Measurements from ENCODE around the gene CSNK1A1. TPM values are rescaled to one million over a fixed set of nuclear protein-coding genes. Genes with fewer than 3 reads are reported as not detected.
A peak's percentile ranks its signal among the peaks of the same experiment; 100 is the strongest.
"Not testable (repeated sequence)": the region's sequence is repeated elsewhere in the genome, so short reads cannot be mapped to it uniquely, and the experiment has no call there.

The CSNK1A1 gene
- total RNA-seq, 1 experiment from 2014 or later = 247 TPM

DNA sequence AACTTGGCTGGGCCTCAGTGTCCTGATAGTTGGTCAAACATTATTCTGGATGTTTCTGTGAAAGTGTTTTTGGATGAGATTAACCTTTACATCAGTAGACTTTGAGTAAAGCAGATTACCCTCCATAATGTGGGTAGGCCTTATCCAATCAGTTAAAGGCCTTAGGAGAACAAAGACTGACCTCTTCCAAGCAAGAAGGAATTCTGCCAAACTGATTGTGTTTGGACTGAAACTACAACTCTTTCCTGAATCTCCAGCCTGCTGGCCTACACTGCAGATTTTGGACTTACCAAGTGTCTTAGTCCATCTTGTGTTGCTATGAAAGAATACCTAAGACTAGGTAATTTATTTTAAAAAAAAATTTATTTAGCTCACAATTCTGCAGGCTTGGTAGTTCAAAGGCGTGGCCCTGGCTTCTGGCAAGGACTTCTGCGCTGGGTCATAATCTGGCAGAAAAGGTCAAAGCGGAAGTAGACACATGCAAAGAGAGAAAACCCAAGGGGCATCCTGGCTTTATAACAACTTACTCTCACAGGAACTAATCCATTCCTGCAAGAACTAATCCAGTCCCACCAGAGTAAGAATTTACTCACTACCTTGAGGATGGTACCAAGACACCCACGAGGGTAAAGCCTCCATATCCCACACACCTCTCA, 21.5 kb upstream of the CSNK1A1 start:
- no peak for DNase-seq (ENCODE audit: low read depth)

DNA sequence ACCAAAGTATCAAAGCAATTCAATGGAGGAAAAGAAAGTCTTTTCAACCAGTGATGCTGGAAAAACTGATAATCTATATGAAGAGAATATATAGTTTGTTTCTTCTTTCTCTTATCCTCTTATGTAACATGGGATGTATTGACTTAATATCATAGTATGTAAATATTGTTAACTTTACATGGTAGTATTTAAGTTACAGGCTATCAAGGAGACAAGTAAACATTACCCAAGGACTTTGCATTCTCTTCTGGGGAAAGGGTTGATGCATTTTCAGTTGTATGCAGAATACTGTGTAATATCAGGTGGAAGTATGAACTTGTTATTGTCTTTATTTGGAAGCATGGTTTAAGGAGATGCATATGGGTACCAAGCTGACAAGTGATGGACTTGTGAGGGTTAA, 20.9 kb upstream of the CSNK1A1 start:
- DNase-seq (ENCODE audit: low read depth) = no peak

DNA sequence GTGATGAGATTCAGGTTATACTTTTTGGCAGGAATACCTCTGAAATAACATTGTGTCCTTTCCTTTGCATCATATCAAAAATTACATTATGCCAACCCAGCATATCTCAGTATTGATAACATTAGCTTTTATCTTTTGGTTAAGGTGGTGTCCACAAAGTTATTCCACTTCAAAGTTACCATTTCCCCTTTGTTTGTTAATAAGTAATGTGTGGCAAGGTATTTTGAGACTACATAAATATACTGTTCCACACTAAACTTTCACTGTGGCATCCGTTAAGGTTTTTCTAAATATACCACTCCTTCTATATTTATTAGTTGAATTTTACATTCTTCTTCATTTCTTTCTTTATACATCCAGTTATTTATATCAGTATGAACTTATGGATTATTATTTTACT, 16.0 kb upstream of the CSNK1A1 start:
- DNase-seq (ENCODE audit: low read depth) = no peak

DNA sequence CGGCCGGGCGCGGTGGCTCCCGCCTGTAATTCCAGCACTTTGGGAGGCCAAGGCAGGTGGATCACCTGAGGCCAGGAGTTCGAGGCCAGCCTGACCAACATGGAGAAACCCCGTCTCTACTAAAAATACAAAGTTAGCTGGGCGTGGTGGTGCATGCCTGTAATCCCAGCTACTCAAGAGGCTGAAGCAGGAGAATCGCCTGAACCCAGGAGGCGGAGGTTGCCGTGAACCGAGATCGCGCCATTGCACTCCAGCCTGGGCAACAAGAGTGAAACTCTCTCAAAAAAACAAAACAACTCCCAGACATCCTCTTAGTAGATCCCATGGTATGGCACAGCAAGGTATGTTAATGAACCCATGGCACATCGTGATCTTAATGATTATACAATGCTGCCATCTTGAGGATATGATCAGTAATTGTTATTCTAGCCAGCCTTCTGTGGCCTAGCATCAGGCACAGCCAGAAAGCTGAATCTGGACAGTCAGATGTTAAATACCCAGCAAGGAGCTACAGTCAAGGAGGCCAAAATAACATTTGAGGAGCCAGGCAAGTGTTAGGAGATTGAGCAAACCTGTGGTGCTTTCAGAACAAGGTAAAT, 13.4 kb upstream of the CSNK1A1 start:
- DNase-seq (ENCODE audit: low read depth) = peak; percentile 80

DNA sequence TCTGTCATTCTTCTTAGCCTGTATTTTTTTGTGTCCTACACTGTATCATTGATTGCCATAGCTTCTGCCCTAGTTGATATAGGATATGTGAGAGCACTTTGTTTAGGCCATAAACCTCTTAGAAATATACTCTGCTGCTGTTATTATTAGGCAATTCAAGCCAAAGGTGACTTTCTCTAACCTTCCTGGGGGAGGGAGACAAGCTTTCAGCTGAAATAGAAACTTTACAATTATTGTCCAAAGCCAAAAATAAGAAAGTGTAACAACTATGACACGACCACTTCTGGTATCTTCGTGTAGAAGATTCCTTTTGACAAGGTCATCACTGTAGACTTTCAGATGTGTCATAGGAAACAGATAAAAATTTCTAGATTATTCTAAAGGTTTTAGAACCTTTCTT, 12.2 kb upstream of the CSNK1A1 start:
- DNase-seq (ENCODE audit: low read depth) = peak; percentile 44

DNA sequence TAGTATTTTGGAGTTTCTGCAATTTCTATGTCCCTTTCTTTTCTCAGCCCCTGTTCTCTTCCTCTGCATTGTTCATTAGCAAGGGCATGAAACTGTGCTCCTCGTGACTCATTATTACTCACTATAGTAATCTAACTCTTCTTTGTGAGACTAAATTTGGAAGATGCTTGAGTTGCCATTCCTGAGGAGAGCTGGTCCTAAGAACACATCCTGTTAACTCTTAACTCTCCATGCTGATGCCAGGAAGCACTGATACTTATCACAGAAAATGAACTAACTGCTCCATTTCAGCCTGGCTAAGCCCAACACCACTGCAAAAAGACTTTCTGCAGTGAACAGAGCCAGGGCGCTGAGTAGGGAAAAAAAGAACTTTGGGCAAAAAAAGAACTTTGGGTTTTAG, 10.6 kb upstream of the CSNK1A1 start:
- peak; percentile 97 for DNase-seq (ENCODE audit: low read depth)

DNA sequence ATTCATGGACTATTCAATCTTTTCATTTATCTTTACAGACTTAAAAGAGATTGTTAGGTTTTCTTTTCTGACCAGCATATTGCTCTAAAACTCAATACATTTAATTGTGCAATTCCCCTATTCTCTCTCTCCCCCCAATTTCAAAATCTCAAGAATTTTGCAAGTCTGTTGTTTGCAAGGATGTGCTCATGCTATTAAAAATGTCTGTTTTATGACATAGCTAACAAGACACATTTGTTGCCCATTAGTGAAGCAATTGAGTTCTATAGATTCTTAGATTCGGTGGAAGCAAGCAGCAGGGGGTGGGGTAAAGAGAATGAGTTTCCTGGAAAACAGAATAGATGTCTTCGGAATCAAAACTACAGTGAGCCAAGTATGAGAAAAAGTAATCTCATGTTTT, 8.5 kb upstream of the CSNK1A1 start:
- DNase-seq (ENCODE audit: low read depth) = no peak

DNA sequence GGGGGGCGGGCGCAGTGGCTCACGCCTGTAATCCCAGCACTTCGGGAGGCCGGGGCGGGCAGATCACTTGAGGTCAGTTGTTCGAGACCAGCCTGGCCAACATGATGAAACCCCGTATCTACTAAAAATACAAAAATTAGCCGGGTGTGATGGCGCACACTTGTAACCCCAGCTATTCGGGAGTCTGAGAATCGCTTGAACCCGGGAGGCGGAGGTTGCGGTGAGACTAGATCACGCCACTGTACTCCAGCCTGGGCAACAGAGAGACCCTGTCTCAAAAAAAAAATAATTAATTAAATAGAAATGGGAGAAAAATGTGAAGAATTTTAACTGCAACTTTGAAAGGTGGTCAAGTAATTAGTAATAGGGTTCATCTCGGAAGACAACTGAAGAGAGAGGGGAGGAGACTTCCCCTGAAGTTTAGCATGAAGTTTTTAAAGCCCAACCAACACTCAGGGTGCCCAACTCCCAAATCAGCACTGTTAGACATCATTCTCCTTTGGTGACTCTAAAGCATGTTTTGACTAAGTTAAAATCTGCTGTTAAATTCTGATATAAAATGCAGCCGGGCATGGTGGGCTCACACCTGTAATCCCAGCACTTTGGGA, 1.4 kb upstream of the CSNK1A1 start:
- DNase-seq (ENCODE audit: low read depth) = peak; percentile 9

DNA sequence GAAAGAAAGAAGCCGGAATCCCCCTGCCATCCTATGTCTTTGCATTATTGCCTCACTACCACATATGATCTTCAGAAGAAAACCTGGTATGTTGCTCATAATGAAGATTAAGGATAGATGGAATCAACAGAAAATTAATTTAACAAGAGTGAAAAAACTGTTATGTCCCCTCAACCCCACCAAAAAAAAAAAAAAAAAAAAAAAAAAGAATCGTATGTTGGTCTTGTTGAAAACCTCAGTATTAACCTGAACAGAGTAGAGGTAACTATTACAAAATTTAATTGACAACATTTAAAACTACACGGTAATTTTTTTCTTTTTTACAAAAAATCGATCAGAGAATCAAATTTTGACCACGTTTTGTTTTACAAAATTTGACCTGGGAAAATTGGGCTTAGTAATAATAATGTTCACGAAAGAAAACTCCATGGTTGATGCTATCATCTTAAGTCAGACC, 827 bp upstream of the CSNK1A1 start:
- DNase-seq (ENCODE audit: low read depth) = no peak

DNA sequence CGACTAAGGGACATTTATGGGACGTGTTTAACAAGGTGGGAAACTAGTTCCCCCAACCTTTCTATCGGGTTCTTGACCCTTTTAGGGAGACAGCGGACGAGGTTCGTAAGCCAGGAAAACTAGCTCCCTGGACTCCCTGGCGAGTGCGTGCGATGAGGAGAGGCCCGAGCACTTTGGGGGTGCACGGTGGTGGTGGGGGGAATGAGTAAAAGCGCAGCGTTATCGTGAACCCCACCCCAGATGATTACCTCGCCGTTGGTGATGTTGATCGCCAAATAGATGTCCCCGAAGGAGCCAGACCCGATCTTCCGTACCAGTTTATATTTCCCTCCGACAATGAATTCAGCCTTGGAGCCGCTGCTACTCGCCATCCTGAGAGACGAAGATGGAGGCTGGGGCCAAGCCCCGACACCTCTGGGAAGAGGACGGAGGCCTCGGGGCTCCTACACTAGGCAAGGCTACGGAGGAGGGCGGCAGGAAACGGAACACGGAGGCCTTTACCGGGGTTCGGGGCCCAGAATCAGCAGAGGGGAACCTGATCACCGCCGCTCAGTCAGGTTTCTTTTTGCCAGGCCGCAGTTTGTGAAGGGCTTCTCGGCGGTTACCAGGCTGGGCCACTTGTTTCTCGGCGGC, 529 bp downstream of the CSNK1A1 start:
- DNase-seq (ENCODE audit: low read depth) = peak; percentile 31

DNA sequence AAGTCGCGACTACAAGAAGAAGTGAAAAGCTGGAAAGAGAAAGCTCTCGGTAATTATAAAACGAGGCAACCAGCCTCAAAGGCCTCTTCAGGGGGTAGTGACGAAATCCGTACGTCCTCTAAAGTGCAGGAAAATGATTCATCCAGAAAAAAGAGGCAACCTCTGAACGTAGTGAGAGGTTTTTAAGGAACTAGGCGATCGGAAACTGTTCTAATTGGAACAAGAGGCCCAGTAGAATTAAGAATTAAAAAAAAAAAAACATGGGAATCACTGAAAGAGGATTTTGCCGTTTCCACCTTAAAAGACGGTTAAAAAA, 1.0 kb downstream of the CSNK1A1 start:
- peak; percentile 66 for DNase-seq (ENCODE audit: low read depth)

DNA sequence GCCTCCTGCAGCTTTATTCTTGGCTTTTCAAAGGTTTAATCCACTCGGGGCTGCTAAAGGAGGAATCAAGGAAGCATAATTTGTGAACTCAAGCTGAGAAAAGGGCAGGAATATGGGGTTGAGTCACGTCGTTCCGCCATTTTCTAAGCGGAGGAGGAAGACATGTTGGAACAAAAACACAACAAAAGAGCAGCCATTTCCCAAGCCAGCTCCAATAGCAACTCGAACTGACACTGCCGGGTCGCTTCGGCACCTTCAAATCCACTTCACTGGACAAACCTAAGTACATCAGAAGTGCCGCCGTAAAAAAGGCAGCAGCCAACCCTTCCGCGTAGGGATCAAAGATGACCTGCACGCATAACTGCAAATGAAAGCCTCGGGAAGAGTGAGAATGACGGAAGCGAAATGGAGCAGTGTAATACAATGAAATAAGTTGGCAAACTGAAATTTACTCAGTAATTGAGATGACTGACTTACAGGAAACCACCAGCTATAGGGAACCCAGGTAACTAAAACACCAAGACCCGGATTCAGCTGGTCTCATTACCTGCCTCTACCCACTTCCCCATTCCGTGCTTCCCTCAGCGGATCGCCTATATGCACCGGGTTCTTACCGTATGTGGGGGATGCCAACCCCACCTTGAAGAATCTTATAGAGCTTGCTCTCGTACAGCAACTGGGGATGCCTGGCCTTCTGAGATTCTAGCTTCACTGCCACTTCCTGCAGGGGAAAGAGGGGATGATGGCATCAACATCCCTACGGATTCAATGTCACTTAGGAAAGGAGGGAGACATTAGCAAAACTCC, 1.6 kb downstream of the CSNK1A1 start:
- peak; percentile 63 for DNase-seq (ENCODE audit: low read depth)

DNA sequence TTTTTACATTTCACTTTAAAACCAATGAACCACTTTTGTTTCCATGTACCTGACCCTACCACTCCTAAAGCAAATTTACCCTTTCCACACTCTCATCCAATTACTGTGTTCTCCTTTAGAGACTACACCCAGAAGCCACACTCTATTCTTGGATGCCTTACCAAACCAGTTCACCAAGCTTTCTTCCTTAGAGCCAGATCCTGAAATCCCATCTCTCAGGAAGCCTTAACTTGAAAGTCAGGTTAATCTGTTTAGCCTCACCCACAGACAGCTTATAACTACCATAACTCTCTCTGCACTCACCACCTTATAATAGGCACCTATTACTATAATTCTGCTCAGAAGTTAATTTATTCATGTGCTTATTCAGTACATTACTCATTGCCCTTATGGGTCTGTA, 4.3 kb downstream of the CSNK1A1 start:
- DNase-seq (ENCODE audit: low read depth) = peak; percentile 10

DNA sequence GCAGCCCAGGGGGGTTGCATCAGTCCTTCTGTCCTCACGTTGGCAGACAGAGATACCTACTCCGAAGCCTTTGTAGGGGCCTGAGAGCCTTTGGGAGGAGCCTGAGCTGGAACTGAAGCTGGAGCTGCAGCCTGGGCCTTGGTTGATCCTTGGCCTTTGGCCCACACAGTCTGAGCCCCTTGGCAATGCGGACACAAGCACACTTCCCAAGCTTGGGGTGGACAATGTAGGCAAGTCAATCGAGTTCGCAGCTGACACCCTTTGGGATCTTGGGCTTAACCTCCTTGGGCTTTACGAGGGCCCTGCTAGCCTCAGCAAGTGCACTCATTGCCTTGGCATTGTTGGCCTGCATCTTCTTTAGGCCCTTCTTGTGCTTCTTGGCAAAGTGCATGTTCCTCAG, 5.9 kb downstream of the CSNK1A1 start:
- DNase-seq (ENCODE audit: low read depth) = peak; percentile 9

DNA sequence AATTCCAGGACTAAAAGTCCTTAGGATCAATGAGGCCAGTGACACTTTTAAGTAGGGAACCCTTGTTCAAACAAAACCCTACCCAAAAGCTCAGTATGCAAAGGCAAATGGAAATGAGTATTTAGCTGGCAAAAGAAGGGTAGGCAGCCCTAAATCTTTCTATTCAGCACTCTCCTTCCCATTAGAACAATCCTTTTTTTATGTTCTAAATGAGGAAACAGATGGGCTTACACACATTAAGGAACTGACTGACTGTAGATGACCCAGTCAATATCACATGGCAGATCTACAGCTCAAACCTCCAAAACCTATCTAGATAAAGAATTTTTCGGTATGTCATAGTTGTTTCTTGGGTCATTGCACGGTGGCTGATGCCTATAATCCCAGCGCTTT, 7.2 kb downstream of the CSNK1A1 start:
- DNase-seq (ENCODE audit: low read depth) = no peak

DNA sequence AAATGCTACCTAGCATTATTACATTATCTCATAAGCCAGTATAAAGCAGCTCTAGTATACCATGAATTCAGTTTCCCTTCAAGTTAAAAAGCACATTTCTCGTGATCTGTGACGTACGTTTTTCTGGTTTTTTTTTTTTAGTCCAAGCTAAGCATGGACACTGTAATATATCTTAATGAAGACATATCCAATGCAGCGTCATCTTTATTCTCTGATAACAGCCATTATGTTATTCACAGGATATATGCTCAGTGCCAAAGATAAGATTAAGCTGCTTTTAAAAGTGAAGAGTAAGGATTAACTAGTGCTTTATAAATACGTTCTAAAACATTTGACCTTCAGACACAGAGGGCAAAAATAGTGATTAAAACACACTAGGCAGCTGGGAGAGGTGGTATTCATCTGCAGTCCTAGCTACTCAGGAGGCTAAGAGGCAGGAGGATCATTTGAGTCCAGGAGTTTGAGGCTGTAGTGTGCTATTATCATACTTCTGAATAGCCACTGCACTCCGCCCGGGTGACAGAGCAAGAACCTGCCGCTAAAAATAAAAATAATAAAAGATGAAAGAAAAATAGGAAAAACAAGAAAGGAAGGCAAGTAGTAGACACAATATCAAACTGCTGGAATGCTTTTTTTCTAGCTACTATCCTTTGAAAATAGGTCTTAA, 7.7 kb downstream of the CSNK1A1 start:
- DNase-seq (ENCODE audit: low read depth) = no peak

DNA sequence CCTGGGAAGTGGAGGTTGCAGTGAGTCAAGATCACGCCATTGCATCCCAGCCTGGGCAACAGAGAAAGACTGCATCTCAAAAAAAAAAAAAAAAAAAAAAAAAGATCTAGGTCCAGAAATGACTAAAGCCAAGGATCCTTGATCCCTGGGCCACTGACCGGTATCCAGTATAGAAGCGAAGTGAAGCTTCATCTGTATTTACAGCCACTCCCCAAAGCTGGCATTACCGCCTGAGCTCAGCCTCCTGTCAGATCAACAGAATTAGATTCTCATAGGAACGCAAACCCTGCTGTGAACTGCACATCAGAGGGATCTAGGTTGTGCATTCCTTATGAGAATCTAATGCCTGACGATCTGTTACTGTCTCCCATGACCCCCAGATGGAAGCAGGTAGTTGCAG, 9.3 kb downstream of the CSNK1A1 start:
- peak; percentile 6 for DNase-seq (ENCODE audit: low read depth)

DNA sequence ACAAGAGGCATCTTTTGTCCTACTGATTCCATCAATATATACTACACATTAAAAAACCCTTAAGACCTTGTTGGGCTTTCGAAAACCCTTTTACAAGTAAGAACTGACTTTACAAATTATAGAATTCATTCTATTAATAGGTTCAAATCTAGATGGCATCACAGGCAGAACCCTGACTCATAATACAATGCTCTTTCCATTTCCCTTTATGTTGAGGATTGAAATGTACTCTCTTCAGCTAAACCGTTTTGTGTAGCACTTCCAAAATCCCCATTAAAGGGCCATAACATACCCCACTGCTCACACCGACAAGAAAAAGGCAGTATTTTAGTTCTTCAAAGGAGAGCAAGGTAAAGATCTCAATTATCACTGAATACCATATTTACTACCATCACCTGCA, 11.2 kb downstream of the CSNK1A1 start:
- DNase-seq (ENCODE audit: low read depth) = no peak

DNA sequence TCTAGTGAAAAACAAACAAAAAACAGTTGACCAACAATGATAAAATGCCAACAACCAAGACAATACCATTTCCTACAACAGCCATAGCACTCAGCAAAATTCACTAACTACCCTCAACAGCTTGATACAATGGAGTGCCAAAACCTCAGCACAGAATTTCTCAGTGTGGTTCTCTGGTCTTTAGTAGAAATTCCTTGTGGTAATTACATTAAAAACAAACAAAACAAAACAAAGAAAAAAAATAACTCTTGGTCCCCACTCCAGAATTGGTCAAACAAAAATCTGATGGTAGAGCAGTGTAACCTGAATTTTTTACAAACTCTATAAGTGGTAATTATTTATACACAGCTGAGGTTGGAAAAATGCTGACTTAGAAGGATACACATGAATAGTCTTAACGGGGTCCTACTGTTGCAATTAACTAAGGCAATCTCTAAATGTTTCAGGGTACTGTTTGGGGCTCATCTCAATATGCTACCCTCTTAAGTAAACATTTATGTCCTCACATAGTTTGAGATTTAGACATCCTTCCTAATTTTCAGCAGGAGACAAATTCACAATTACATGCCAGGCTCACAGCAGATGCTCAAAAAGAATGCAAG, 13.8 kb downstream of the CSNK1A1 start:
- peak; percentile 16 for DNase-seq (ENCODE audit: low read depth)

DNA sequence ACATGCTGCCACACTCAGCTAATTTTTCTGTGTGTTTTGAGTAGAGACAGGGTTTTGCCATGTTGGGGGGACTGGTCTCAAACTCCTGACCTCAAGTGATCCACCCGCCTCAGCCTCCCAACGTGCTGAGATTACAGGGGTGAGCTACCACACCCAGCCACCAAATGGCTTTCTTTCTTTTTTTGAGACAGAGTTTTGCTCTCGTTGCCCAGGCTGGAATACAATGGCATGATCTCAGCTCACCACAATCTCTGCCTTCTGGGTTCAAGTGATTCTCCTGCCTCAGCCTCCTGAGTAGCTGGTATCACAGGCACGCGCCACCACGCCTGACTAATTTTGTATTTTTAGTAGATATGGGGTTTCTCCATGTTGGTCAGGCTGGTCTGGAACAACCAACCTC, 15.5 kb downstream of the CSNK1A1 start:
- DNase-seq (ENCODE audit: low read depth) = not testable (repeated sequence)

DNA sequence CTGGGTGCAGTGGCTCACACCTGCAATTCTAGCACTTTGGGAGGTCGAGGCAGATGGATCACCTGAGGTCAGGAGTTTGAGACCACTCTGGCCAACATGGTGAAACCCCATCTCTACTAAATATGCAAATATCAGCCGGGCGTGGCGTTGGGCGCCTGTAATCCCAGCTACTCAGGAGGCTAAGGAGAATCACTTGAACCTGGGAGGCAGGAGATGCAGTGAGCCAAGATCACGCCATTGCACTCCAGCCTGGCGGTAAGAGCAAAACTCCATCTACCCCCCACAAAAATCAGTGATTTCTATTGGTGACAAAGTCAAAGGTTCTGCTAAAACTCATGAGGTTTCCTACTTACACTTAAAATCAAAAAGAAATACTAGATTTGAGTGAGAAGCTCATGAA, 18.8 kb downstream of the CSNK1A1 start:
- DNase-seq (ENCODE audit: low read depth) = no peak
